GM19463 (cell line): Measurements from ENCODE around the gene RSL1D1.
A peak's percentile ranks its signal among the peaks of the same experiment; 100 is the strongest.
"Not testable (repeated sequence)": the region's sequence is repeated elsewhere in the genome, so short reads cannot be mapped to it uniquely, and the experiment has no call there.

Source experiments
- ATAC-seq: cut with Tn5 transposase; IDR thresholded peaks from one replicate; pipeline ENCODE4 v1.9.1; 2021; ENCODE audit warnings: mild to moderate bottlenecking, moderate library complexity; ENCODE audit not compliant: unreplicated experiment

RSL1D1 gene

DNA sequence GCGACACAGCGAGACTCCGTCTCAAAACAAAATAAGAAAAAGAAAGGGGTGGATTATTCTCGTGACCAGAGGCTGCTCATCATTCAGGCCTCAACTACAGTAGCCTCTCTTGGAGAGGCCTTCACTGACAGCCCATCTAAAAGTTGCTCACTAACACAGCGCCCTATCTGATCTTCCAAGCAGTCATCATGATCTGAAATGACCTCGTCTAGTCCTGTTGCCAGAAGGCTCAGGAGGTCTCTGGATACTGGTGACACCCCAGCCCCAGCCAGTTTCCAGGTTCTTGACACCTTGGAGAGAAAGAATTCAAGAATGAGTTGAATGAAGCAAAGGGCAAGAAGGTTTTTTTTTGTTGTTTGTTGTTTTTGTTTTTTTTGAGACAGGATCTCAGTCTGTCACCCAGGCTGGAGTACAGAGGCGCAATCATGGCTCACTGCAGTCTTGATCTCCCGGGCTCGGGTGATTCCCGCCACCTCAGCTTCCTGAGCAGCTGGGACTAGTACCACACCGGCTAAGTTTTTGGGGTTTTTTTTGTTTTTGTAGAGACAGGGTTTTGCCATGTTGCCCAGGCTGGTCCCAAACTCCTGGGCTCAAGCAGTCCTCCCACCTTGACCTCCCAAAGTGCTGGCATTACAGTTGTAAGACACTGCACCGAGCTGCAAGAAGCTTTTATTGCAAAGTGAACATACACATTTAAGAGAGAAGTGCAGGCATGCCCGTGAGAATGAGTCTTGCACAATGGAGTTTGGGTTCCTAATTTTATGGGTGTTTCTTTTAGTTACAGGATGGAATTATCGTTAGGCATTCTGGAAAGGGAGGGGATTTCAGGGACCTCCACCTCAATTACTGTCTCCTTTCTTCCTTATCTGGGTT, 51.6 kb downstream of the RSL1D1 start:
- ATAC-seq: no peak

- ATAC-seq: no peak
These were observed 52.3 kb downstream of the RSL1D1 start for GRCh38 chr16:11799017-11799381.

- ATAC-seq: no peak
These were observed 53.4 kb downstream of the RSL1D1 start for GRCh38 chr16:11797957-11798299.

DNA sequence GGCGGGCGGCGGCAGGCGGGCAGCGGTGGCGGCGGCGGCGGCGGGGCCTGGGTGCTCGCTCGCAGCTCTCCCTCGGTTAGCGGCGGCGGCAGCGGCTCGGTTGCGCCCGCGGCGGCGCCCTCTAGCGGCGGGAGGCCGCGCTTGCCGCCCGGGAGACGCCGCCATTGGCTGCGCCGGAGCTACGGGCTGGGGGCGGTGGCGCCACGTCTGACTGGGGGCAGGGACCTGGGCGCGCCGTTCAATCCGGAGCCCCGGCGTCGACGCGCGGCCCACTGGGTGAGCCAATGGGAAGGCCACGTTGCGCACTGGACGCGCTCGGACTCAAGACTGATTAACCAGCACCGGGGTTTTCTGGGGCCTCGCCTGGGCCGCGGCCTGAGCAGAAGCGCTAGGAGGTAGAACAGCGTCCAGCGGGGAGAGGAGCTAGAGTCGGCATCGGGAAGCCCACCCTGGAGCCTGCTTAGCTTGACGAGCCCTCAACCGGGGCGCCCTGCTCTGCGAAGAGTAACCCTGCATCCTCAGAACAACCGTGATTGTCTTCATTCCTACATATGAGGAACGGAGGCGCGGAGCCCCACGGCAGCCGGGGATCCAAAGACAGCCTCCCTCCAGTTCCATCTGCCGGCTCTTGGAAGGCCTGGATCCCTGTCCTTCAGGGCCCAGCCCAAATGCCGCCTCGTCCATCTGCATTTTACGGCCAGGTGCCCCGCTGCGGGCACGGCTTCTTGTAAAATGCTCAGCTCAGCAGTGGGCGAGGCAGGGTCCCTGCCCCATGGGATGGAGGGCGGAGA, 54.0 kb downstream of the RSL1D1 start, which contains the start of gene ZC3H7A:
Gene ZC3H7A (minus strand): TSS at position 93 of the 791 bp plus-strand sequence. CDS start 14,904 bp downstream, outside the sequence.
- ATAC-seq: peak; percentile 90

DNA sequence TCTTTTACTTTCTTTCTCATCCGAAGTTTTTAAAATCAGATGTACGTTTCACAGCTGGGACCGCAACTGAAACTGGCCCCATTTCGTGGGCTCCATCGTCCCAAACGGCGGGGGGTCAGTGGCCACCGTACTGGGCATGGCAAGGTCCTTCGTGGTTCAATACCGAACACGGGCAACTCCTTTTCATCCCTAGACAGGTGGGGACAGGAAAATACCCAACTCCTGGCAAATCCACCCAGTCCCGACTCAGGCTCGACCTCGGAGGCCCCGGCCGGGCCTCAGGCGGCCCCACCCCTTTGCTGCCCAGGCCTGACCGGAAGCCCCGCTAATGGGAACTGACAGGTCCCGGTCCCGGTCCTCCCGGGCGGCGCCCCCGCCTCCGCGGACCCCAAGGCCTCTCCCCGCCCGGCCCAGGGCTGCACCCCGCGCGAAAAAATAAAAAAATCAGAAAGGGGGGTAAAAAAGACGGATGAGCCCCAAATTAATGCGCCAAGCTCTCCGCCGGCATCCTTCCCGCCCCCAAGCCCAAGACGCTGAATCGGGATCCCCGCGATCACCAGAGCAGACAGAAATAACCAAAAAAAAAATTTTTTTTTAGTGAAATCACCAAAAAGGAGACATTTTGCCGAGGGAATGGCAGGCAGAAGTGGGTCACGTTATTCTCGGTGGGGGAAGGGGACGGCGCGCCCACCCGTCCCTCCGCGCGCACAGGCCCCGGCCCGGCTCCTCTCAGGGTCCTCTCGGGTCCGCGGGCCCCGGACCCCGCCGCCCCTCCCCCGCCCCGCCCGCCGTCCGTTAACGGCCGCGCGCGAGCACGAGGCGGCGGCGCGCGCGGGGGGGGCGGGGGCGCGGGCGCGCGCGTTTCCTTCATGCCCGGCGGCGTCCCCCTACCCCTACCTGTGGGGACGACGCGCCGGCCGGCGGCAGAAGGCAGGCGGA, 54.8 kb downstream of the RSL1D1 start:
- peak; percentile 6 for ATAC-seq

GRCh38 chr16:11795887-11796226, 55.5 kb downstream of the RSL1D1 start:
- no peak for ATAC-seq

GRCh38 chr16:11794996-11795886, 56.1 kb downstream of the RSL1D1 start:
- no peak for ATAC-seq

DNA sequence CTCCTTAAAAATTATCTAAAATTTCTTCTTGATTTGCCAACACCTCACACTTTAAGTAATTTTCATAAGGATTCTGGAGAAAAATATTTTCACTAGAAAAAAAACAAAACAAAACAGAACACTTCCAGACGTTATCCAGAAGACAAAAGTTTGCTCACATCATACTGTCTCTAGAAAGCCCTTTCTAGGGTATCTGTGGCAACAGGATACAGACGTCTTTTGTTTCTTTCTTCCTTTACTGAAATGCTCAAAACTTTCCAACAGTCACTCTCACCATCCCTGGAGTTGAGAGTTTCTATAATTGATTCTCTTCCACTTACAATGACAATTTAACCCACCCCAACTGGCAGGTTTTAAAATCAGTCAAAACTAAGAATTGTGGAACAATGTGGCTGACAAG, 56.9 kb downstream of the RSL1D1 start:
- ATAC-seq: no peak

- no peak for ATAC-seq
These were observed 57.5 kb downstream of the RSL1D1 start for GRCh38 chr16:11793840-11794239.

DNA sequence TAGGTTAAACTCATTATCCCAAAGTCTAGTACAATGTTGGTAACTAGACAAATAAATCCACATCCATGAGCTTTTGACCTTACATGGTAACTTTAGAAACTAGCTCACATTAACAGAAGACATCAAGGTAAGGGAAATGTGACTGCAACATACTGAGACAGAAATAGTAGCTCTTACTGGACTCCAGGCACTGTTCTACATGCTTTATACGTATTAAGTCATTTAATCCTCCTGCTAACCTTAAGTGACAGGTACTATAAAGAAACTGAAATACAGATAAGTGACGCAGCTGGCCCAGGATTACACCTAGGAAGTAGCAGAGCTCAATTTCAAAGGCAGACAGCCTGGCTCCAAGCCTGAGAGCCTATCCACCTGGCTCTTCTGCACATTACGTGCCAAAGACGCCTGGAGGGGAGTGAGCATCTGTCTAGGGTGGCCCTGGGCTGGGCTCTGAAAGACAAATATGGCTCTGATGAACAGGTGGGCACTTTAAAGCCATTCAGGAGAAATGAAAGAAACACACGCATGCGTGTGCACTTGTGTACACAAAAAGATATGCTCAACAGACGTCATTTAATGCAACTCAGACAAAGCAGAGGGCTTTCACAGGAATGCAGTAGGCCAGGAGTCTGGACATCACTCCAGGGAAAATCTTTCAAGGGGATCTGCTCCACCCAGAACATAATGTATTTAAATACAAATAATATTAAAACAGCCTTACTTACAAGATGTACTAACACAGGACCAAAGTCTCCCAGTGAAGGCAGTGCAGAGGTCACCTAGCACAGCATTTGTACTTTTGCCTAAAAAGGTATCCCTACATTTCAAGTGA, 58.7 kb downstream of the RSL1D1 start:
- no peak for ATAC-seq

DNA sequence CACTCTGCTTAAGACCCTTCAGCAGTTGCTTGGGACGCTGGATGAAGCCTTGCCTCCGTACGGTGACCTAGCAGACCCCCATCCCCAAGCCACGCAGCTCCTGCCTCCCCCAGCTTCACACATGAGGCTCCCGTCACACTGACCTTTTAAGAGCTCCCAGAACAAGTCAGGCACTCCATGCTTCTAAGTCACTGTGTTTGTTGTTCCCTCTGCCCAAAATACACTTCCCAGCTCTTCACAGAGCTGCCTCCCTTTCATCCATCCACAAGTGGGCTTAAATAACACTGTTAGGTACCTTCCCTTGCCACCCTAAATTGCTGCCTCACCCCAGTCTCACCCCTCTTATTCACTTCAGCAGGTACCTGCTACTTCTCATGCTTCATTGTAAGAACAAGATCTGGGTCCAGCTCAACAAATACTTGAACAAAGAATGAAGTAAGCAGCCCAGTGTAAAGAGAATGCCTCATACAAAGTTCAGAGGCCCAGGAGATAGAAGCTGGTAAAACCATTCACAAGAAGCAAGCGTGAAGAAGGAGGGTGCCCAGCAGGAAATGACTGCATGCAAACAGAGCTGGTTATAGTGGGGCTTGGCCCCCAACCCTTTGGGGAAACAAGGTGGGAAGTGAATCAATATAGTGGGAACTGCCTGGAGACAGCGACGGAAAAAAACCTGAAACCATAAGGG, 60.1 kb downstream of the RSL1D1 start:
- no peak for ATAC-seq

GRCh38 chr16:11788914-11789313, 62.4 kb downstream of the RSL1D1 start:
- ATAC-seq: no peak

- ATAC-seq: not testable (repeated sequence)
These were observed 66.3 kb downstream of the RSL1D1 start for GRCh38 chr16:11784980-11785599.

DNA sequence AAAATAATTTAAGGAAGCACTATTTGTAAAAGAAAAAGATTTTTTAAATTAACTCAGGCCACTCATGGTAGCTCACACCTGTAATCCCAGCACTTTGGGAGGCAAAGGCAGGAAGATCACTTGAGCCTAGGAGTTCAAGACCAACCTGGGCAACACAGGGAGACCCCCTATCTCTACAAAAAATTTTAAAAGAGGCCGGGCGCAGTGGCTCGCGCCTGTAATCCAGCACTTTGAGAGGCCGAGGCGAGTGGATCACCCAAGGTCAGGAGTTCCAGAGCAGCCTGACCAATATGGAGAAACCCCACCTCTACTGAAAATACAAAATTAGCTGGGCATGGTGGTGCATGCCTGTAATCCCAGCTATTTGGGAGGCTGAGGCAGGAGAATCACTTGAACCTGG, 67.0 kb downstream of the RSL1D1 start:
- not testable (repeated sequence) for ATAC-seq

DNA sequence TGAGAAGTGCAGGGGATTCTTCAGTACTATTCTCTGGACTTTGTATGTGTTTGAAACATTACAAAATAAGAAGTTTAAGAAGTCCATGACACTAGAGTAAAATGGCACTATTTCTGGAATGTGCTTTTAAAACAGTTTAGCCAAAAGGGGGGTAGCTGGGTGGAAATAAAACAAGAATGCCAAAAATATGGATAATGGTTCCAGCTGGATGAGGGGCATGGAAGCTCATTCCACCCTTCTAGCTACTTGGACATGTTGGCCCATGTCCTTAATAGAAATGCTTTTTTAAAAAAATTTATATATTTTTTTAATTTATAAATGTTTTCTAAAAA, 67.3 kb downstream of the RSL1D1 start:
- ATAC-seq: no peak
